Measurements from ENCODE around the gene TRAPPC13.

TRAPPC13 gene

DNA sequence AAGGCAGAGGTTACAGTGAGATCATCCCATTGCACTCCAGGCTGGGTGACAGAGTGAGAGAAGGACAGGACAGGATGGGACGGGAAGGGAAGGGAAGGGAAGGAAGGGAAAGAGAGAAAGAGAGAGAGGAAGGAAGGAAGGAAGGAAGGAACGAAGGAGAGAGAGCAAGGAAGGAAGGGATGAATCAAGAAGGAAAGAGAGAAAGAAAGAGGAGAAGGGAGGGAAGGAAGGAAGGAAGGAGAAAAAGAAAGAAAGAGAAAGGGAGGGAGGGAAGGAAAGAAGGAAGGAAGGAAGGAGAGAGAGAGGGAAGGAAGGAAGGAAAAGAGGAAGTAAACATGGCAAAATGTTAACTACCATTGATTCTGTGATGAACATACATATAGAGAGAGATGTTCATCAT lies 68.3 kb downstream of the TRAPPC13 start:
- no peak for DNase-seq

DNA sequence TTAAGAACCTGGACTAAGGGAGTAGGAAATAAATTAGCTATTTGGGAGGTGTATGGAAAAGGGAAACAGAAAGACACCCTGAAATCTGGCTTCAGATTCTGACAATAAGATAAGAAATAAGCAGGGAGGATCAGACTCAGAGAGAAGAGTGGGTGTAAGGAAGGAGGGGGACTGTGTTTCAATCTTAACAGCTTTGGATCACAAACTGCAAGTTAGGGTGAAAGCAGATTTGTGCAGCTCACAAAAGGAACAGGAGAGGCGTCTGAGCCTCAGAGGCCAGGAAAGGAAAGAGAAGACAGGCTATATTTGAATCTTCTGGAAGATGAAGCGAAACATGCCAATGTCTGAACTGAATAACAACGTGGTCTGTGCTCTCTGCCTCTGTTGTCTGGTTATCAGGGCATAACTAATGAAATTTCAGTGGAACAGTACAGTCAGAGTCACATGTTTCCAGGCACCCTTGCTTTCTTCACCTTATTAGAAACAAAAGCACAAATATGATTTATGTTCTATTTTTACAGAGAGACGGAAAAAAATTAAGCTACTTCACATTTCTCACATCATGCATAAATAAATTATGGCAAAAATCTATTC lies 70.4 kb downstream of the TRAPPC13 start:
- DNase-seq = no peak

GRCh38 chr5:65695896-65696295 lies 71.1 kb downstream of the TRAPPC13 start:
- DNase-seq = no peak

- no peak for DNase-seq
Observed at GRCh38 chr5:65696892-65697291, 72.1 kb downstream of the TRAPPC13 start.

DNA sequence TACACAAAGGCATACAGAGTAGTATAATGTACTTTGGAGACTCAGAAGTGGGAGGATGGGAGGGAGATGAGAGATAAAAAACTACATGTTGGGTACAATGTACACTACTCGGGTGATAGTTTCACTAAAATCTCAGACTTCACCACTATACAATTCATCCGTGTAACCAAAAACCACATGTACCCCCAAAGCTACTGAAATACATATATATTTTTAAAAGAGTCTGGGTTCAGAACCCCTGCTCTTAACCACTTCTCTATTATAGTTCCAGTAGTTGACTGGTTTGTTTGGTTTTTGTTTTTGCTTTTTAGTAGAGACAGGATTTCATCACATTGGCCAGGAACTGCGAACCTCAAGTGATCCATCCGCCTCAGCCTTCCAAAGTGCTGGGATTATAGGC lies 74.5 kb downstream of the TRAPPC13 start:
- no peak for DNase-seq

GRCh38 chr5:65702036-65702435 lies 77.2 kb downstream of the TRAPPC13 start:
- no peak for DNase-seq

DNA sequence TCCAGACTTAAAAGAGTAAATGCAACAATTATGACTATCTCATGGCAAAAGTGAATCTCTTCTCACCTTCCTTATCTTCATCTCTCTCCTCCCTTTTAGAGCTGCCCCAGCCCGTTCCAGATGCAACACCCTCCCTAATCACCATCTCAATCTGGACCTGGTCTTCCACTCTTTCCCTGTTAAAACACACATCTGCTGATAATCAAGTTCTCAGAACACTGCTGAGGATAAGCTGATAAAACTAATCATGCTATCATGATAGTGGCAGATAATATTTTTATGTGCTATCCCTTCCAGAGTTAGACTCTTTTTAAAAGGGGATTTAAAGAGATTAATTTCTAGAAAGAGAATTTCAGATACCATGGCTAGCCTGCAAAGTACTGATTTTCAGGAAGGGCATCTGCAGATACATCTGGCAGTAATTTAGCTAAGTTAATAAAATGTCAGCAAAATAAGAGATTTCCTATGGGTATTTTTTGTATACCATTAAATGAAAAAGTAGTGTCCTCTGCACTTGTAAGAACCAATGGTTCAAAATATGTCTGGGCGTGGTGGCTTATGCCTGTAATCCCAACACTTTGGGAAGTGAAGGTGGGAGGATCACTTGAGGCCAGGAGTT lies 79.9 kb downstream of the TRAPPC13 start:
- no peak for DNase-seq

DNA sequence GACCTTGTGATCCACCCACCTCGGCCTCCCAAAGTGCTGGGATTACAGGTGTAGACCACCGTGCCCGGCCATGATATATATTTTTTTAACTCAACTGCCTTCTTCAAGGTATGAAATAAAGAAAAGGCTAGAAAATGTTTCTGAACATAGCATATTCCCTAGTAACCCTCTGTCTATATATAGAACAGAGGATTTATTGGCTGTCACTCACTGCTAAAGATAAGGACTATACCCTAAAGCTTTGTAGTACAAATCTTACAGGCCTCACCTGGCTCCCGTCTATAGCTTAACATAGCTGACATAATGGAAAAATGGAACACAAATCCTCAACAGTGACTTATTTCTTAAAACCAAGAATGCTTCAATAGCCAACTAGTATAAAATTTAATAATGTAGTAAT lies 82.8 kb downstream of the TRAPPC13 start:
- no peak for DNase-seq

DNA sequence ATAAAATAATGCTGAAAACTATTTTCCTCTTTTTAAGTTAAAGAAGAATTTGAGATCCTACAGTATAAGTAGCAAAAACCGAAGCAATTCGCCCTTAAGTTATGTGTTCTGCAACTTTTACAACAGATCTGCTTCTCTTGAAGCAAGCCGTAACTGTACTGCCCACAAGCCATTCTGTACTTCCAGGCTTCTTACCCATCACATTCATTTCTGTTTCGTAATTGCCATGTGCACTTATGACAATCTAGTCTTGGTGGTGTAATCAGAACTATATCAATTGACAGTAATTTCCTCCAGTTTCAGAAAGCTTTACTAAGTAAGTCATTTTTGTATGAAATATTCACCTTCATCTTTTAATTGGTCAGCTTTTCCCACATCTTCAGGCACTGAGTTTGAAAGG lies 83.3 kb downstream of the TRAPPC13 start:
- DNase-seq = no peak
